Stimulated activated CD4-positive, alpha-beta T cell treated with anti-CD3 and anti-CD28 coated beads, Interleukin-4, amount 100 ng/mL, for 4 hours (primary cell): ENCODE data around the gene KLHL6.
"Not testable (repeated sequence)": the region's sequence is repeated elsewhere in the genome, so short reads cannot be mapped to it uniquely, and the experiment has no call there.

ENCODE experiments used
- DNase-seq, 2 experiments: peaks; one replicate each; pipeline ENCODE4 v3.0.0-alpha.2; 2020

Gene KLHL6

GRCh38 chr3:183484431-183485075, 71.0 kb downstream of the KLHL6 start:
- no peak for DNase-seq

- DNase-seq, result no peak
Observed at GRCh38 chr3:183481582-183481981, 73.9 kb downstream of the KLHL6 start.

DNA sequence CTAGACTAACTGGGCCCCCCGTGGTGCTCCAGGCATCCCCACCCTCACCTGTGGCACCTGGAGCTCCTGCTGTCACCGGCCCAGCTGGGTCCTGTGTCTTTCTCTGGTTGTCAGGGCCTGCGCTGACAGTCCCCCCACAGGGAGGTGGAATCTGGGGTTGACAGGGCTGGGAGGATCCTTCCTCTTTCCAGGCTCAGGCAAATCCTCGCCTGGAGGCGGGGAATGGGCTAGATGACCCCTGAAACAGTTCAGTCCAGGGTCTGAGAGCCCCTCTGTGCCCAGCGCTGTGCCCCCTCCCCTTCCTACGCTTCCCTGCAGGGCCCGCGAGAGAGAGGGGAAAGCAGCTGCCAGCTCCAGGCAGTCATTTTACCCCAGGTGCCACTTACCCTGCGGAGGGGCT, 77.0 kb downstream of the KLHL6 start:
- no peak for DNase-seq

DNA sequence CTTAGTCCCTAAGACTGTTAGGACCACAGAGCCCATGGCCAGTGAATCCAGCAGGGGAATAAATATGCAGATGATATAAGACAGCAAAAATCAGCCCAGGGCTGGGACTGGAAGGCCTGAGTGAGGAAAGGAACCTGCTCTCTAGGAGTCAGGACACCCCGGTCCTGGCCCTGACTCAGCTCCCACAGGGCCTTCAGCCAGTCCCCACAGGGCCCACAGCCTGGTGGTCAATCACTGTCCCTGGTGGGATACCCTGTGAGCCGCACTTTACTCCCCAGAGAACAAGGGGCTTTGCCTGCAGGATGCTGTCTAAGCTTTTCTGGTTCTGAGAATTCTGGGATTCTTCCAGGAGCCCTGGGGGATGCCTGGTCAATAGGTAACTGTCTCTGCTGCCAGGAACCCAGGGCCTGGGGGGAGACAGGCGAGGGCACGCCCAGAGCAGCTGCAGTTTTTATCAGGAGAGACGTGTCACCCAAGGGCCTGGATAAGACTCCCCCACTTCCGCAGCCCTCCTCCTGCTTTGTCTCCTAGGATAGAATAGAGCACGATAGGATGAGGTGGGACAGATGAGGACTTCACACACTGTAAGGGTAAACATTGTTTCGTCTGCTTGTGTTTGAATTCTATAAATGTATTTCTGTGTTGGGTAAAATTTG, 77.6 kb downstream of the KLHL6 start:
- DNase-seq, result no peak

DNA sequence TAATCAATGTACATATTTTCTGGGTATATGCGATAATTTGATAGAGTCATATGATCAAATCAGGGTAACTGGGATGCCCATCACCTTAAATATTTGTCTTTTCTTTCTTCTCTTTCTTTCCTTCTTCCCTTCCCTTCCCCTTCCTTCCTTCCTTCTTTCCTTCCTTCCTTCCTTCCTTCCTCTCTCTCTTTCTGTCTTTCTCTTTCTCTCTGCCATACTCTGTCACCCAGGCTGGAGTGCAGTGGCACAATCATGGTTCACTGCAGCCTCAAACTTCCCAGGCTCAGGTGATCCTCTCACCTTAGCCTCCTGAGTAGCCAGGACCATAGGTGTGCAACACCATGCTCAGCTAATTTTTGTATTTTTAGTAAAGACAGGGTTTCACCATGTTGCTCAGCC, 79.7 kb downstream of the KLHL6 start:
- DNase-seq, result not testable (repeated sequence)

DNA sequence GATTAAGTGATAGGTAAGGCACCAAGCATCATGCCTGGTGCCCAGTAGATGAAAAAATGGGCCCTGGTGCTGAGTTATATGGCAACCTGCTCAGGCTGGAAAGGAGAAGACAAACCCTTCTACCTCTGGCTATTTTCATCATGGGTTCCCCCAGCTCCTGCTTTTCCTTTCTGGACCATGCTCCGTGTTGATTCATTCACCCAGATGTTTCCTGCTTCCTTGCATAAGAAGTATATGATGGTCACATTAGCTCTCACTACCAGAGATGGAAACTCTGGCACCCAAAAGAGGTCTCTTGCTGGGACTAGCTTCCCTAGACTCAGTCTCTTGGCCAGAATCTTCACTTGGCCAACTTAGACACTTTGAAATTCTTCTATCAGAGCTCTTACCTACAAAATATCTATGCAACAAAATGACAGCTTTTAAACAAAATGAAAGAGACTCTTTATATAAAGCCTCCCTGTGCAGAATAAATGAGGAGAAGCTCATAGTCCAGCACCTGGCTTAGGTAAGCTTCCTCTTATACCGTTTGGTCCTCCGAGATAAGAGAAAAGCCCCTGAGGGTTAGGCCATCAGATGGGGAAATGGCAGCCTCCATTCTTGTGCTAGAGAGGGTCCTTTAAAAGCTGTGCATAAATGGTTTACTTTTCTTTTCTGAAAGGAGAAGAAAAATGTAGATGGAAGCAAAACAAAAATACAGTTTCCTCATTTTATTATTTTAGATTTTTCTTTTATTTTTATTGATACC, 80.3 kb downstream of the KLHL6 start:
- DNase-seq, result no peak

- no peak for DNase-seq
Observed at GRCh38 chr3:183473969-183474368, 81.5 kb downstream of the KLHL6 start.

DNA sequence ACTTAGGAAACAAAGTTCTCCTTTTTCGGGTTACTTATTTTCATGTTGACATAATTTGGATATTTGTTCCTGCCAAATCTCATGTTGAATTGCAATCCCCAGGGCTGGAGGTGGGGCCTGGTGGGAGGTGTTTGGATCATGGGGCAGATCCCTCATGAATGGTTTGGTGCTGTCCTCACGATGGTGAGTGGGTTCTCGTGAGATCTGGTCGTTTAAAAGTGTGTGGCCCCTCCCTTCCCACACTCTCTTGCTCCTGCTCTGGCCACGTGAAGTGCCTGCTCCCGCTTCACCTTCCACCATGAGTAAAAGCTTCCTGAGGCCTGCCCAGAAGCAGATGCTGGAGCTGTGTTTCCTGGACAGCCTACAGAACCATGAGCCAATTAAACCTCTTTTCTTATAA, 83.4 kb downstream of the KLHL6 start:
- no peak for DNase-seq

DNA sequence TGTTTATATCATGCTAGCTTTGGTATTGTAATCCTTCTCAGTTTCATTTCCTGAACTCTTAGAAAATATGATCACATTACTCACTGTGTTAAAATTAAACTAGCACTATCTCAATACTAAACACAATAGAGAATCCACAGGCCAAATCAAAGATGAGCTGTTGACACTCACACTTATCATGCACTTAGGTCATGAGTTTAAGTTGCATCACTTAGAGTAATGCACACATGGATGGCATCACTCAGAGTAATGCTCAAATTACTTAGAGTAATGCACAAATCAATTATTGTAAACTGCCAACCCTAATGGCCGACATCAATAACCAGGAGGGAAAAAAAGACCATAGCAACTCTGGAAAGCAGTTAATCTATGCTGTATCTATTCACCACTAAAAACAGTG, 87.1 kb downstream of the KLHL6 start:
- DNase-seq, result no peak

DNA sequence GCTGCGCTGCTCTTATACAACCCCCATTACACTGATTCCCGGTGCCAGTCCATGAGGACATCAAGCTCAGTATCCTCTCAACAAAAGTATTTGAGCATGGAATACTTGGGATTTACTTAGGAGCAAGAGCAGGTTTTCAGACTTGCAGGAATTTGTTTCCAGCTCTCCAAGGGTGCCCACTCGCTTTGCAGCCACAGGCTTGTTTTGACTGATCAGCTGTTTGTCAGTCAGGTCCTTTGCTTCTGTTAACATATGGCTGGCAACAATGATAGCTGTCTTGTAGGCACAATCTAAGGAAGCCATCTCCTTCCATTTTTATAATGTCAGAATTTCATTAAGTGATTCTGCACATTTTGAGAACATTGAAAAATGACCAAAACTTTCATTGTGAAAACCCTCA, 88.9 kb downstream of the KLHL6 start:
- DNase-seq, result no peak

DNA sequence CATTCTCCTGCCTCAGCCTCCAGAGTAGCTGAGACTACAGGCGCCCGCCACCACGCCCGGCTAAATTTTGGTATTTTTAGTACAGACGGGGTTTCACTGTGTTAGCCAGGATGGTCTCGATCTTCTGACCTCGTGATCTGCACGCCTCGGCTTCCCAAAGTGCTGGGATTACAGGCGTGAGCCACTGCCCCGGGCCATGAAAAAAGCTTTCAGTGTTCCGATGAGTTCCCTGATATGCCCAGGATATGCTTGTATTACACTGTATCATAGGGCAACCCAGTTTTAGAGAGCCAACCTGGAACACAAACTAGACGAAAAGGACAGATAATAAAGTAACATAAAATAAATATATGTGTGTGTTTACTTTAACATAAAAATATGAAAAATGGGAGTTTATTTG, 89.8 kb downstream of the KLHL6 start:
- not testable (repeated sequence) for DNase-seq

GRCh38 chr3:183464480-183464879, 91.0 kb downstream of the KLHL6 start:
- DNase-seq, result no peak

- DNase-seq, result no peak
Observed at GRCh38 chr3:183460081-183461055, 95.1 kb downstream of the KLHL6 start.

- DNase-seq, result no peak
Observed at GRCh38 chr3:183455089-183455488, 100.4 kb downstream of the KLHL6 start.

GRCh38 chr3:183454064-183454463, 101.4 kb downstream of the KLHL6 start:
- DNase-seq, result no peak

GRCh38 chr3:183449791-183450190, 105.7 kb downstream of the KLHL6 start:
- no peak for DNase-seq

- no peak for DNase-seq
Observed at GRCh38 chr3:183449391-183449790, 106.1 kb downstream of the KLHL6 start.

DNA sequence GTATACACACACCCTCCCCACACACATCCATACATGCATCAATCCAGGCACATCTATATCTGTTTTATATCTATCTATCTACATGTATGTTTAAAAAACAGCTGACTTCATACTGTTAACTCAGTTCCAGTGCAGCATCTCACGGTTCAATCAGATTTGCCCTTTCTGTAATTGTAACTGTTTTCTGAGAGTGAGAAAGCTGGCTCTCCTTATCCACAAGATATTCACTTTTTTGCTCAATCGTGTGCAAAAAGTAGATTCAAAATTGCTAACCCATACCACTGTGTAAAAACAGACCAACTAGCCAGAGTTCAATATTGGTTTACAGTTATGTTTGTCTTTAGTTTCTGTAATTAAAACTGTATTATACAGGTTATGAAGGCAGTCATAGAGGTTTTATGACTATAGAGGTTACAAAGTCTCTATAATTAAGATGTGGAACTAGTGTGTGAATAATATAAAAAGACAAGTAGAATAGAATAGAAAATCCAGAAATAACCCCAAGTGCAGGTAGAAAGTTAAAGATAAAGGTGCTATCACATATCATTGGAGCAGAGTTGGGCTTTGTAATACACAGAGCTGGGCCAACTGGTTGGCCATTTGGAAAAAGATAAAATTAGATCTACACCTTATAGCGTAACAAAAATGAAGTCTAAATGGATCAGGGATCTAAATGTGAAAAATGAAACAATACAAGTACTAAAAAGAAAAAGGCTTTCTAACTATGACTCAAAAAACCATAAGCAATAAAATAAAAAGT, 107.0 kb downstream of the KLHL6 start:
- DNase-seq, result no peak

DNA sequence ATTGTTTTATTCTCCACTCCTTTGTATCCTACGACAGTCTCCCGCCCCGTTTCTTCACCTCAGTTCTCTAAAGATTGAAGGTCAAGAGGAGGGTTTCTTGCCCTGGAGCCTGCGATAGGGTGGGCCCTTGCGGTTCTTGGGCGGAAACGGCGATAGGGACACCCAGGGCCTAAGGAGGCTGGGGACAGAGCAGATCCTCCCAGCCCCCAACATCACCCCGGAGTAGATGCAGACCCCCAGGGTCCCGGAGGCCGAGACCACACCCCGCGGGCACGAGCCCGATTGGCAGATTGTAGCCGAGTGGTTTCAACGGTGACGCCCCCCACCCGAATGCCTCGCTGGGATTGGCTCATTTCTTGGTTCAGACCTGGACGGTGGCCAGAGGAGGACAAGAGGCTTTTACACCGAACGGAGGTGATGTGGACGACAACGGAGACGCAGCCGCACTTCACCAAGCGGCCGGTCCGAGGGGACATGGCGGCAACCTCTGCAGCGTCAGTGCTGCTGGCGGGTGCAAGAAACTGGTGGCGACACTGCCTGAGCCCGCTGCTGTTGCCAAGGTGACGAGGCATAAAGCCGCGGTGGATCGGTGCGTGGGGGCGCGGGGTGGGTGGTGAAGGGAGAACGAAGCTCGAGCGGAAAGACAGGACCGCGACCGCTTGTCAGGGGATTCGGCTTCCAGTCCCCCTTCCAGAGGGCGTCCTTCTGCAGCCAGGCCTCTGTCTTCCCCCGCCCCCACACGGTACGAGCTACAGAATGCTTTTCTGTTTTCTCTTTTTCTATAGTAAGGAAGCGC, 108.1 kb downstream of the KLHL6 start:
- DNase-seq, result peak; percentile 59 to 66

DNA sequence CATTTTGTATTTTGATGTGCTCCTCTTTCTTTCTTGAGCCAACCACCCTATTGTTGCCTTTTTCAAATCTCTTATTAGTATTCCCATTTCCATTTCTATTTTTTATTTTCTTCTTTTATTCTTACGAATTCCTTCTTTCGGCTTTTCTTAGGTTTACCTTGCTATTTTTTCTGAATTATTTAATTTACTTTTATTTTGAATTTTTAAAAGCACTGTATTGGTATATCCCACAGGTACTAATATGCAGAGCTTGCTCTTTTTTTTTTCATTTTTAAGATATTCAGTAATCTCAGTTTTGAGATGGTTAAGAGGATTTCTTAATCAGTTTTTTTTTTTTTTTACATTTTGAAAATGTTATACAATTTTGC, 108.7 kb downstream of the KLHL6 start:
- DNase-seq, result no peak

DNA sequence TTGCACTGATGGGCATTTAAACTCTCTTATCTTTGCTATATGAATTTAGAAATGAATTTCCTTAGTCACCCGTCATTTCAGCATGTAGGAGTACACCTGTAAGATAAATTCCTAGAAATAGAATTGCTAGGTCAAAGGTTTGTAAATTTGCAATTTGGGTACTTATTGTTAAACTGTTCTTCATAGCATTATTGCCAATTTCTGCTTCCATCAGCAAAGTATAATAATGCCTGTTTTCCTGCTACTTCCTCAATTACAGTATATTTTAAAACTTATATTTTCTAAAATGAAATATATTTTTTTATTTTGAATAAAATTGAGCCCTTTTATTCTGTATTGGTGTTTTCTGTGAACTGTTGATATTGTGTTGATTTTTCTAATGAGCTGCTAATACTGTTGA, 110.8 kb downstream of the KLHL6 start:
- no peak for DNase-seq
